ENCODE measurements around the gene BBS5.
"Not testable (repeated sequence)": the region's sequence is repeated elsewhere in the genome, so short reads cannot be mapped to it uniquely, and the experiment has no call there.

The BBS5 gene

GRCh38 chr2:169490834-169491233, 11.5 kb downstream of the BBS5 start:
- no peak for DNase-seq

- DNase-seq, result no peak
Measured at GRCh38 chr2:169491378-169491777, 12.1 kb downstream of the BBS5 start.

GRCh38 chr2:169493360-169493759, 14.1 kb downstream of the BBS5 start:
- no peak for DNase-seq

GRCh38 chr2:169495310-169495928, 16.1 kb downstream of the BBS5 start:
- DNase-seq, result no peak

GRCh38 chr2:169504651-169505050, 25.4 kb downstream of the BBS5 start:
- no peak for DNase-seq

GRCh38 chr2:169507698-169508097, 28.4 kb downstream of the BBS5 start:
- DNase-seq, result no peak

- DNase-seq, result no peak
Measured at GRCh38 chr2:169509298-169509885, 30.1 kb downstream of the BBS5 start, which contains the start of gene KLHL41. Gene KLHL41, plus strand, starts transcription at chr2:169509702. Its CDS starts 77 bp downstream, at chr2:169509779.

GRCh38 chr2:169509955-169510354, 30.7 kb downstream of the BBS5 start:
- DNase-seq, result no peak

GRCh38 chr2:169510496-169510895, 31.2 kb downstream of the BBS5 start:
- DNase-seq, result no peak

- DNase-seq, result no peak
Measured at GRCh38 chr2:169511818-169512217, 32.5 kb downstream of the BBS5 start.

GRCh38 chr2:169512525-169512924, 33.2 kb downstream of the BBS5 start:
- DNase-seq, result no peak

- no peak for DNase-seq
Measured at GRCh38 chr2:169513094-169513493, 33.8 kb downstream of the BBS5 start.

GRCh38 chr2:169513926-169514325, 34.6 kb downstream of the BBS5 start:
- no peak for DNase-seq

- not testable (repeated sequence) for DNase-seq
Measured at GRCh38 chr2:169514758-169515157, 35.5 kb downstream of the BBS5 start.

- DNase-seq, result not testable (repeated sequence)
Measured at GRCh38 chr2:169516488-169516995, 37.2 kb downstream of the BBS5 start.

- DNase-seq, result no peak
Measured at GRCh38 chr2:169520896-169521295, 41.6 kb downstream of the BBS5 start.

- DNase-seq, result no peak
Measured at GRCh38 chr2:169523681-169524080, 44.4 kb downstream of the BBS5 start.

- no peak for DNase-seq
Measured at GRCh38 chr2:169525434-169525833, 46.1 kb downstream of the BBS5 start.

- DNase-seq, result no peak
Measured at GRCh38 chr2:169526451-169526850, 47.2 kb downstream of the BBS5 start.

- no peak for DNase-seq
Measured at GRCh38 chr2:169528271-169528701, 49.0 kb downstream of the BBS5 start.

GRCh38 chr2:169539460-169539859, 60.2 kb downstream of the BBS5 start:
- not testable (repeated sequence) for DNase-seq

- DNase-seq, result no peak
Measured at GRCh38 chr2:169540146-169540545, 60.9 kb downstream of the BBS5 start.

GRCh38 chr2:169542433-169542832, 63.1 kb downstream of the BBS5 start:
- no peak for DNase-seq

- no peak for DNase-seq
Measured at GRCh38 chr2:169546756-169547155, 67.5 kb downstream of the BBS5 start.

Measured in 8988T (cell line).